ENCODE results near the gene DPEP1. TPM values are rescaled to one million over a fixed set of nuclear protein-coding genes. Genes with fewer than 3 reads are reported as not detected.

The DPEP1 gene
- total RNA-seq, 1 donor from 2014 or later, result 0.24 TPM

- TF ChIP-seq CTCF (IDR thresholded peaks at IDR 0.05) (no peak), EZH2 (IDR thresholded peaks at IDR 0.05) (no peak), EZH2phosphoT487 (IDR thresholded peaks at IDR 0.05) (no peak)
- DNase-seq (ENCODE audit: low spot score), result no peak
- Mint-ChIP-seq H3K27ac (no peak overlapping the region), H3K36me3 (no peaks in the 10 kb centered on the region), H3K4me3 (no peak overlapping the region), H3K27me3 (ENCODE audit: insufficient read depth, low read depth) (peaks cover 14% of the 10 kb centered on the region), H3K9me3 (peaks cover 2% of the 10 kb centered on the region), H3K4me1 (peaks cover 27% of the 10 kb centered on the region)
- Histone ChIP-seq H4K20me1 (ENCODE audit: low read depth) (no peaks in the 10 kb centered on the region), H3K4me2 (no peak overlapping the region), H3K4me1 (peaks cover 9% of the 10 kb centered on the region), H3K9ac (no peak overlapping the region), H3K27me3 (no peaks in the 10 kb centered on the region), H2AFZ (replicated peaks) (no peak overlapping the region), H3K36me3 (no peaks in the 10 kb centered on the region), H3F3A (ENCODE audit: low read depth) (peaks cover 7% of the 10 kb centered on the region), H3K4me3 (no peak overlapping the region), H3K9me3 (ENCODE audit: low read depth) (no peaks in the 10 kb centered on the region), H3K27ac (no peak overlapping the region), H3K79me2 (ENCODE audit: low read depth) (no peaks in the 10 kb centered on the region)
Observed at GRCh38 chr16:89613954-89614459, 565 bp downstream of the DPEP1 start.

- no peaks in the 10 kb centered on the region for H3K27me3 ChIP-seq
- no peaks in the 10 kb centered on the region for H3K9me3 ChIP-seq (ENCODE audit: low read depth)
- H3K4me3 ChIP-seq, result no peak overlapping the region
- no peak overlapping the region for H3K27ac ChIP-seq
- Mint-ChIP-seq H3K4me3 (no peak overlapping the region), H3K36me3 (no peaks in the 10 kb centered on the region), H3K27ac (no peak overlapping the region), H3K27me3 (ENCODE audit: insufficient read depth, low read depth) (peaks cover 15% of the 10 kb centered on the region), H3K4me1 (peaks cover 28% of the 10 kb centered on the region), H3K9me3 (peaks cover 2% of the 10 kb centered on the region)
- H2AFZ ChIP-seq (replicated peaks), result no peak overlapping the region
- H3K4me2 ChIP-seq, result no peak overlapping the region
- DNase-seq (ENCODE audit: low spot score), result no peak
- H3F3A ChIP-seq (ENCODE audit: low read depth), result peaks cover 11% of the 10 kb centered on the region
- H3K36me3 ChIP-seq, result no peaks in the 10 kb centered on the region
- H3K4me1 ChIP-seq, result peaks cover 9% of the 10 kb centered on the region
- H4K20me1 ChIP-seq (ENCODE audit: low read depth), result no peaks in the 10 kb centered on the region
- TF ChIP-seq EZH2phosphoT487 (IDR thresholded peaks at IDR 0.05) (no peak), EZH2 (IDR thresholded peaks at IDR 0.05) (no peak), CTCF (IDR thresholded peaks at IDR 0.05) (no peak)
- no peaks in the 10 kb centered on the region for H3K79me2 ChIP-seq (ENCODE audit: low read depth)
- no peak overlapping the region for H3K9ac ChIP-seq
Observed at GRCh38 chr16:89615176-89615575, 1.7 kb downstream of the DPEP1 start.

GRCh38 chr16:89615596-89616090, 2.2 kb downstream of the DPEP1 start:
- H3K9me3 ChIP-seq (ENCODE audit: low read depth), result no peaks in the 10 kb centered on the region
- no peak overlapping the region for H3K4me2 ChIP-seq
- no peaks in the 10 kb centered on the region for H4K20me1 ChIP-seq (ENCODE audit: low read depth)
- H3F3A ChIP-seq (ENCODE audit: low read depth), result peaks cover 16% of the 10 kb centered on the region
- peaks cover 15% of the 10 kb centered on the region for H3K27me3 Mint-ChIP-seq (ENCODE audit: insufficient read depth, low read depth)
- no peak overlapping the region for H2AFZ ChIP-seq (replicated peaks)
- no peaks in the 10 kb centered on the region for H3K27me3 ChIP-seq
- H3K79me2 ChIP-seq (ENCODE audit: low read depth), result no peaks in the 10 kb centered on the region
- H3K36me3 ChIP-seq, result no peaks in the 10 kb centered on the region
- peaks cover 9% of the 10 kb centered on the region for H3K4me1 ChIP-seq
- DNase-seq (ENCODE audit: low spot score), result peak; percentile 67
- no peaks in the 10 kb centered on the region for H3K36me3 Mint-ChIP-seq
- TF ChIP-seq EZH2 (IDR thresholded peaks at IDR 0.05) (no peak), CTCF (IDR thresholded peaks at IDR 0.05) (peak; percentile 82)
- no peak overlapping the region for H3K27ac ChIP-seq
- H3K4me1 Mint-ChIP-seq, result peaks cover 29% of the 10 kb centered on the region
- H3K4me3 Mint-ChIP-seq, result no peak overlapping the region
- H3K4me3 ChIP-seq, result no peak overlapping the region
- peaks cover 2% of the 10 kb centered on the region for H3K9me3 Mint-ChIP-seq
- no peak overlapping the region for H3K9ac ChIP-seq
- H3K27ac Mint-ChIP-seq, result no peak overlapping the region
